DMS153 treated with DMSO at 0.1 percent for 48 hours (cell line): Measurements from ENCODE around the gene LGR6.
"Not testable (repeated sequence)": the region's sequence is repeated elsewhere in the genome, so short reads cannot be mapped to it uniquely, and the experiment has no call there.

Experiments used
- DNase-seq: peaks from one replicate; lab custom pipeline; 2025; ENCODE audit not compliant: unreplicated experiment; lab: John Stamatoyannopoulos, UW

The LGR6 gene

DNA sequence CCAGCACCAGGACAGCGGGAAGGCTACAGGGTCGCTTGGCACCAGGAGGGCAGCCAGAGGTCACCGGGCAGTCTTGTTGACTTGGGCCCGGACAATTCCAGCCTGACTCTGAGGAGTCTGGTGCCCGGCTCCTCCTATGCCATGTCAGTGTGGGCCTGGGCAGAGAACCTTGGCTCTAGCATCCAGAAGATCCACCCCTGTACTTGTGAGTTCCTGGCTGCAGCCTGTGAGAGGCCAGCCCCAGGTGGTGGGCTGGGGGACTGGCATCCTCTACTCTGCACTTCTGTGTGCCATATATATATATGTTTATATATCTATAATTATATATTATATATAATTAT, 21.6 kb upstream of the LGR6 start:
- DNase-seq = no peak

DNA sequence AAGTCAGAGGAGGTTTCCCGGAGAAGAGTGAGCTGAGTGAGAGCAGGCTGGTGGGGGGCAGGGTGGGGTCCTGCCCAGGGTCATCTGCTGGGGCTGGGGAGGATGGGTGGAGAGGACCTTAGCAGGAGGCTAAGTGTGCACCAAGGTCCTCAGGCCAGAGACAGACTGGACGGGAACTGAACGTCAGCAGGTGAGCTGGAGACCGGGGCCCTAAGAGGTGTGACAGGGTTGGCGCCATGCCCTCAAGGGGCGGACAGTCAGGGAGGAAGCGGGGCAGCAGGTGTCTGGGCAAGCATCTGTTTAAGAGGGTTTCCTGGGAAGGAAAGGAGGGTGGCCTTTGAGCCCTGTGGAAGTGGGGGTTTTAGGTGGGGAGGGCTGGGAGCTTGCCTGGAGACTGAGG, 19.6 kb upstream of the LGR6 start:
- no peak for DNase-seq

- DNase-seq = no peak
Observed at GRCh38 chr1:202176949-202177927, 16.4 kb upstream of the LGR6 start.

- no peak for DNase-seq
Observed at GRCh38 chr1:202179828-202180750, 13.5 kb upstream of the LGR6 start.

DNA sequence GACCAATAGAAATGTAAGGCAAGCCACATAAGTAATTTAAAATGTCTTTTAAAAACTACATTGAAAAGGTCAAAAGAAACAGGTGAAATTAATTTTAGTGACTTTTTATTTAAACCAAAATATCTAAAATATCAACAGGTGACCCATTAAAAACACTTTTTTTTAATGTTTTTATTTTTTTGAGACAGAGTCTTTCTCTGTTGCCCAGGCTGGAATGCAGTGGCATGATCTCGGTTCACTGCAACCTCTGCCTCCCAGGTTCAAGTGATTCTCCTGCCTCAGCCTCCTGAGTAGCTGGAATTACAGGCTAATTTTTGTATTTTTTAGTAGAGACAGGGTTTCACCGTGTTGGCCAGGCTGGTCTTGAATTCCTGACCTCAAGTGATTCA, 12.9 kb upstream of the LGR6 start:
- DNase-seq = not testable (repeated sequence)

DNA sequence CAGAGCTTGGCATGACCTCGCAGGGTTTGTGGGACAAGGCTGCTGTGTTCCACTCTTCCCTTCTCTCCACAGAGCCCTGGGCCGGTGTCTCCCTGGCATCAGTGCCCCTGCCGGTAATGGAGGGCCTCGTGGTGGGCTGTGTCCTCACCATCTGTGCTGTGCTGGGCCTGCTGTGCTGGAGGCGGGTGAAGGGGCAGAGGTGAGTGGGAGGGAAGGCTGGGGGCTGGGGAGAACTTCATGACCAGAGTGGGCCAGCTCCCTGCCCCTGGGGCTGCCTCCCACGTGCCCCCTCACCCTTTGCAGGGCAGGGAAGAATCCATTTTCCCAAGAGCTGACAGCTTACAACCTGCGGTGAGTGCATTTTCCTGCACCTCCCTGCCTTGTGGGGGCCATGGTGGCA, 12.0 kb upstream of the LGR6 start:
- DNase-seq = no peak

DNA sequence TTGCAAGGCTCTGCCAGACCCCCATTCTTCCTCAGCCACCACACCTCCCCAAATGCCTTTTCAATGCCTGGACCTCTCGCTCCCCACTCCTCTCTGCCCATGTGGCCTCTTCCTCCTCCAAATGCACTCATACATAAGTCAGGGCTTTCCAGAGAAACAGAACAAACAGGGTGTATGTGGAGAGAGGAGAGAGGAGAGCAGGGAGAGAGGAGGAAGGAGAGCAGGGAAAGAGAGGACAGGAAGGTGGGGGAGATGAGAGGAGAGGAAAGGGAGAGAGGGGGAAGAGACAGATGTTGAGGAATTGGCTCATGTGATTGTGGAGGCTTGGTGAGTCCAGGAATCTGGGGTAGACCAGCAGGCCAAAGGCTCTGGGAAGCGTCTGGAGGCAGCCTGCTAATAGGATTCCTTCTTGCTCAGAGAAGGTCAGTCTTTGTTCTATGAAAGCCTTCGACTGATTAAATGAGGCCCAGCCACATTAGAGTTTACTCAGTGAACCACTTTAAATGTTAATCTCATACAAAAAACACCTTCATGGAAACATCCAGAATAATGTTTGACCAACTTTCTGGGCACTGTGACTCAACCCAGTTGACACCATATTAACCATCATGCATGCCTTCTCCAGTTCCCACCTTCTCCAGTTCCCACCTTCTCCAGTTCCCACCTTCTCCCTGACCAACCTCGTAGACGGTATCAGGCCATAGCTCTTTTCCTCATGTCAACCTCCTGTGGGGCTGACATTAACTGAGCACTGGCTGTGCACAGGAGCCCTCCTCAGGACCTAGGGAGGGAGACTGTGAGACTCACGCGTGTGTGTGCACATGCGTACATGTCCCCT, 11.3 kb upstream of the LGR6 start:
- DNase-seq = no peak

- peak; percentile 63 for DNase-seq
Observed at GRCh38 chr1:202184750-202185460, 8.7 kb upstream of the LGR6 start.

DNA sequence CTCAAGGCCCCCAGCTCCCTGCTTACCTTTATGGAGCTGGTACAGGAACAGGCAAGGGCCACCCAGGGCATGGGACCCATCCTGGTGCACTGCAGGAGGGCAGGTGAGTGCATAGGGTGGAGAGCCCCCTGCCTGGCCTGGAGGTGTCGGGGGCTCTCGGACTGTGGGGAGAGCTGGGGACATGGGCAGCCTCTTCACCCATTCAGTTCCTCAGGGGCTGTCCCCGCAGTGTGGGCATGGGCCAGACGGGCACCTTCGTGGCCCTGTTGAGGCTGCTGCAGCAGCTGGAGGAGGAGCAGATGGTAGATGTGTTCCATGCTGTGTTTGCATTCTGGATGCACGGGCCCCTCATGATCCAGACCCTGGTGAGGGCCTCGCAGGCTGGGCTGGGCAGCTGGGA, 7.3 kb upstream of the LGR6 start:
- no peak for DNase-seq

GRCh38 chr1:202187041-202187671, 6.4 kb upstream of the LGR6 start:
- DNase-seq = no peak

DNA sequence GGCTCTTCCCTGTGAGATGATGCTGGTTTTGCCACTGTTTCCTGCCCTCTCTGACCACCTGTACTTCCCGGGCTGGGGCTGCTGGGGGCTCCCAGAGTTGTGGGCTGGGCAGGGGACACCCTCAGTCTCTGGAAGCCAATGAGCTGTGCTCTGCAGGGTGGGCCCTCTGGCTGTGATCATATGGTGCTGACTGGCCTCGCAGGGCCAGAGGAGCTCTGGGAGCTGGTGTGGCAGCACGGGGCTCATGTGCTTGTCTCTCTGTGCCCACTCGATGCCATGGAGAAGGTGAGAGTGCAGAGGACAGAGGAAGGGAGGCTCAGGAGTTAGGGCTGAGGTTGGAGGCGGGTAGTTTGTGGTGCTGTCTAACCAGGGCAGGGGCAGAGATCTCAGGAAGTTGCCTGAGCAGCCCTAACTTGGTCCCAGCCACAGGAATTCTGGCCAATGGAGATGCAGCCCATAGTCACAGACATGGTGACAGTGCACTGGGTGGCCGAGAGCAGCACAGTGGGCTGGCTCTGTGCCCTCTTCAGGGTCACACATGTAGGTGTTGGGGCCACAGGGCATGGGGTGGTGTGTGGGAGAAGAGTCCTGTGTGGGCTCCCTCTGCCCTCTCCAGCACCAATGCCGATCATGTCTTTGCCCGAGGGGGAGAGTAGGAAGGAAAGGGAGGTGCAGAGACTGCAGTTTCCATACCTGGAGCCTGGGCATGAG, 5.7 kb upstream of the LGR6 start:
- no peak for DNase-seq

- peak; percentile 35 for DNase-seq
Observed at GRCh38 chr1:202189001-202189790, 4.4 kb upstream of the LGR6 start.

DNA sequence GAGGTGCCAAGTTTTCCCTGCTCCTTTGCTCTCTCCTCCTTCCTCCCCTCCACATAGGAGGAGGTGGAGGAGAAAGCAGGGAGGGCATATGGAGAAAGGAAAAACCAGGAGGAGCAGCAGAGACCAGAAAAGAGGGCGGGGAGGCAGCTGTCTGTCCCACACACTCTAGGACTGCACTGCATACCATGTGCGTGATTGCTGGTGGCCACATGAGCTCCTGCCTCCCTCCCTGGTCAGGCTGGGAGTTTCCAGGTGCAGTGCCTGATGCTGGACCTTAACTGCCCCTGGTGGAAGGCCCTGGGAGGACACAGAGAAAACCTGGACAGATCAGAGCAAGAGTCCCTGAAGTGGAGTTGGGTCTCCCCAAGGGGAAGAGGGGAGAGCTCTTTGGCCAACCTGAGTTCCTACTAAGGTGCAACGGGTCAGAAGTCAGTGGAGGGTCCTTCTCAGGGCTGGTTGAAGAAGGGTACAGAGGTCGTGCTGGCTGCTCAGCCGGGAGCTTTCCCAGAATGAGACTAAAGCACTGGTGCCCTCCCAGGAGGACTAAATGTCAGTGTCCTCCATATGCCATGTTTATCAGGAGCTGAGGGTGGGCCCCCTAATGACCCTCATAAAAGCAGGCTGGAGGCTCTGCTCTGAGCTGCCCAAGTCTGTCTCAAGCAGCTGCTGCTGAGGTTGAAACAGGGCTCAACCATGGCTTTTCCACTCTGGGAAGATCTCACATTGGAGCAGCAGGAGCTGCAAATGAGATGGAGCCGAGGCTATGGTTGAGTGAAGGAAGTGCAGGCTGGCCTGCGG, 3.5 kb upstream of the LGR6 start:
- DNase-seq = no peak

- DNase-seq = not testable (repeated sequence)
Observed at GRCh38 chr1:202191391-202191790, 2.2 kb upstream of the LGR6 start.

DNA sequence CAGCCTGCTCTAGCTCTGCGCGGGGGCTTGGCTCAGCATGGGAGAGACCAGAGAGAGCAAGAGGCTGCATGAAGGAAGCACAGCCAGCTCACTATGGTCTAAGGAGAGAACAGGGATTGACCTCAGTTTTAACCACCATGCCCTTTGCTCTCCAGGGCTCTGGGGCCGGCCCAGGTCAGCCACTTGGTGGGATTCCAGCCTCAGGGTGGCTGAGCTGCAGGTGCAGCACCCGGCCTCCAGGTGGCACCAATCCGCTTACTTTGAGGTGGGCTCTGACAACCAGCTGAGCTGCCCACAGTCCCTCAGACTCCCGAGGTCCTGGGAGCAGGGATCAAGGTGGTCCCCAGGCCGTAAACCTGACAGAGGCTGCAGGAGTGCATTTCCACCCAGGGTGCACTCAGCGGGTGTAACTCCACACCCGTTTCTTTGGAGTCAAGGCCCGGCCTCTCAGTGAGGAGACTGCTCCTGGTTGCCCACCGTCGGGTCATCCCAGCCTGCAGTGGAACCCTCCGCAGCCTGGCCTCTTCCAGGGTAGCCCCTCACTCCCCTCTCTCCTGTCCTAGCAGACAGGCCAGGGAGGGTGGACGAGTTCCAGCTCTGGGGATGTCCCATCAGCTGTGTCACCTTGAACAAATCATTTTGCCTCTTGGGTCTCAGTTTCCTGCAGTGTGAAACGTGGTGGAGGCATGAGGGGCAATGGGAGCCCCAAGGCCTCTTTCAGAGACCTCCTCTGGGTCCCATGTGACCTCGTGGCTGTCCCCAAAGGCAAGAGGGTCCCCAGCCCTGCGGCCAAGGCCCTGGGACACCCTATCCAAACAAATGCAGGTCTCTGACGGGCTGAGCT, 607 bp upstream of the LGR6 start:
- DNase-seq = peak; percentile 60

DNA sequence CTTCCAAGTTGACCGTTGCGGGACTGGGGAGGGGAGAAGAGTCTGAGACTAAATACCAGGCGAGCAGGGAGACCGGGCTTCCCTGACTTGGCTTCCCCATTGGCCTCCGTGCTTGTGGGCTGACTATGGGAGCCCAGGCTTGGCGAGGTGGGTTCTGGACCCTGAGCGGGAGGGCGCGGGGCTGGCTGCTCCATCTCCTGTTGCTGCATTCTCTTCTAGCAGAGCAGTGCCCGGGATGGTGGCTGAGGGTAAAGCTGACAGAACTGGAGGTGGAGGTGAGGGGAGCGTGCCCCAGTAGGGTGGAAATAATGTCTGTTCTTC, 689 bp downstream of the LGR6 start:
- no peak for DNase-seq
